Fibroblast of skin of left quadriceps (primary cell): ENCODE measurements around the gene SPNS3.

ENCODE experiments used
- DNase-seq, 2 experiments: peaks; one replicate each; pipeline ENCODE4 v3.0.0-alpha.2; 2013; ENCODE audit warnings: low read depth in 2 of 2

SPNS3 gene

GRCh38 chr17:4465786-4466185, 32.0 kb downstream of the SPNS3 start:
- DNase-seq, result no peak

GRCh38 chr17:4467287-4467686, 33.5 kb downstream of the SPNS3 start:
- DNase-seq, result no peak

- no peak for DNase-seq
These were observed 35.8 kb downstream of the SPNS3 start for GRCh38 chr17:4469552-4469951.

- no peak for DNase-seq
These were observed 38.5 kb downstream of the SPNS3 start for GRCh38 chr17:4472286-4472685.

GRCh38 chr17:4474093-4474492, 40.4 kb downstream of the SPNS3 start:
- DNase-seq, result no peak

GRCh38 chr17:4475001-4475400, 41.3 kb downstream of the SPNS3 start:
- no peak for DNase-seq

GRCh38 chr17:4475463-4475862, 41.7 kb downstream of the SPNS3 start:
- no peak for DNase-seq

- no peak for DNase-seq
These were observed 42.3 kb downstream of the SPNS3 start for GRCh38 chr17:4476017-4476416.

- no peak for DNase-seq
These were observed 42.9 kb downstream of the SPNS3 start for GRCh38 chr17:4476511-4477070.

GRCh38 chr17:4477255-4477791, 43.6 kb downstream of the SPNS3 start:
- no peak for DNase-seq

GRCh38 chr17:4478318-4478830, 44.6 kb downstream of the SPNS3 start:
- DNase-seq, result no peak

GRCh38 chr17:4479340-4479981, 45.7 kb downstream of the SPNS3 start:
- no peak for DNase-seq

- DNase-seq, result no peak
These were observed 46.4 kb downstream of the SPNS3 start for GRCh38 chr17:4479982-4480751.

- DNase-seq, result no peak
These were observed 47.5 kb downstream of the SPNS3 start for GRCh38 chr17:4480929-4481898.

- DNase-seq, result no peak
These were observed 48.7 kb downstream of the SPNS3 start for GRCh38 chr17:4482338-4483011.

GRCh38 chr17:4483012-4483840, 49.5 kb downstream of the SPNS3 start:
- no peak for DNase-seq

- DNase-seq, result no peak
These were observed 52.2 kb downstream of the SPNS3 start for GRCh38 chr17:4485676-4486646.

- DNase-seq, result no peak
These were observed 53.6 kb downstream of the SPNS3 start for GRCh38 chr17:4487296-4487695.
